Left renal cortex interstitium (tissue), 4 donors: ENCODE data around the gene TMEM131L. TPM values are rescaled to one million over a fixed set of nuclear protein-coding genes. Genes with fewer than 3 reads are reported as not detected.
"Not testable (repeated sequence)": the region's sequence is repeated elsewhere in the genome, so short reads cannot be mapped to it uniquely, and the experiment has no call there.

Experiments
- DNase-seq, 4 donors: peaks; one replicate each; pipeline ENCODE4 v3.0.0-alpha.2; 2013; ENCODE audit warnings: low read depth in 4 of 4, low spot score in 2 of 4, missing footprints in 1 of 4
- polyA plus RNA-seq, 4 donors: library from polyadenylated mRNA; unstranded; fragments of 120-200 nt; gene quantifications; one replicate each; pipeline ENCODE4 v1.2.1, GENCODE V29; 2013; ENCODE audit not compliant: insufficient read length in 4 of 4

Gene TMEM131L
- polyA plus RNA-seq, 4 donors, result 22.6 to 32.0 (median 27.5) TPM

GRCh38 chr4:153497988-153498967, 32.1 kb downstream of the TMEM131L start:
- DNase-seq, result no peak

GRCh38 chr4:153499005-153499404, 32.8 kb downstream of the TMEM131L start:
- no peak for DNase-seq

- no peak for DNase-seq
Measured at GRCh38 chr4:153501578-153501977, 35.4 kb downstream of the TMEM131L start.

GRCh38 chr4:153502584-153502983, 36.4 kb downstream of the TMEM131L start:
- no peak for DNase-seq

- DNase-seq, result no peak
Measured at GRCh38 chr4:153506341-153507309, 40.5 kb downstream of the TMEM131L start.

- no peak for DNase-seq
Measured at GRCh38 chr4:153507310-153508073, 41.3 kb downstream of the TMEM131L start.

GRCh38 chr4:153509212-153509611, 43.1 kb downstream of the TMEM131L start:
- not testable (repeated sequence) for DNase-seq

GRCh38 chr4:153509724-153510123, 43.6 kb downstream of the TMEM131L start:
- DNase-seq, result no peak

GRCh38 chr4:153510252-153511001, 44.3 kb downstream of the TMEM131L start:
- DNase-seq, result no peak

GRCh38 chr4:153511104-153511503, 44.9 kb downstream of the TMEM131L start:
- no peak for DNase-seq

- no peak for DNase-seq
Measured at GRCh38 chr4:153512162-153512852, 46.1 kb downstream of the TMEM131L start.

- no peak for DNase-seq
Measured at GRCh38 chr4:153512952-153513500, 46.9 kb downstream of the TMEM131L start.

GRCh38 chr4:153513596-153513995, 47.4 kb downstream of the TMEM131L start:
- DNase-seq, result no peak

GRCh38 chr4:153514001-153514526, 47.9 kb downstream of the TMEM131L start:
- DNase-seq, result no peak

- no peak for DNase-seq
Measured at GRCh38 chr4:153514688-153515426, 48.7 kb downstream of the TMEM131L start.

- no peak for DNase-seq
Measured at GRCh38 chr4:153517159-153517558, 51.0 kb downstream of the TMEM131L start.

- no peak for DNase-seq
Measured at GRCh38 chr4:153518001-153518400, 51.8 kb downstream of the TMEM131L start.
